Measurements from ENCODE around the gene ASPSCR1.

ASPSCR1 gene

GRCh38 chr17:81931557-81932332, 45.7 kb upstream of the ASPSCR1 start:
- H4K91ac ChIP-seq (ENCODE audit: low read length), result no peak overlapping the region
- H3K4me3 ChIP-seq (ENCODE audit: insufficient read depth in 1 of 2, low read depth in 1 of 2, low read length in 2 of 2), result no peak overlapping the region
- peaks cover 0 to 17% of the 10 kb centered on the region in 2 experiments for H3K27me3 ChIP-seq (ENCODE audit: control insufficient read depth in 1 of 2, insufficient read depth in 1 of 2, low read length in 2 of 2)
- H2AFZ ChIP-seq (ENCODE audit: low read depth, low read length), result no peak overlapping the region
- H2AK5ac ChIP-seq (ENCODE audit: low read length, severe bottlenecking), result no peak overlapping the region
- H3K4me1 ChIP-seq (ENCODE audit: control insufficient read depth, insufficient read depth, low read depth, low read length), result peaks cover 48% of the 10 kb centered on the region
- H3K4ac ChIP-seq (ENCODE audit: low read depth in 1 of 2, low read length in 2 of 2), result no peak overlapping the region
- H2BK15ac ChIP-seq (ENCODE audit: low read depth, poor library complexity, severe bottlenecking), result no peak overlapping the region
- DNase-seq, result no peak
- H4K8ac ChIP-seq (ENCODE audit: low read length), result no peak overlapping the region
- WGBS, result 64% methylated on average over 12 of the region's 15 CpGs
- no peaks in the 10 kb centered on the region for H3K9me3 ChIP-seq (ENCODE audit: control insufficient read depth, low read length)
- peaks cover 26% of the 10 kb centered on the region for H3K79me1 ChIP-seq (replicated peaks; ENCODE audit: low read length, poor library complexity, severe bottlenecking)
- no peak overlapping the region for H3K27ac ChIP-seq (ENCODE audit: low read length, poor library complexity, severe bottlenecking)
- no peak overlapping the region for H3K9ac ChIP-seq (ENCODE audit: low read length)
- H3K14ac ChIP-seq (ENCODE audit: low read length in 2 of 2), result no peak overlapping the region
- no peak overlapping the region for H2BK5ac ChIP-seq (ENCODE audit: low read depth, low read length, poor library complexity, severe bottlenecking)
- H3K23ac ChIP-seq (ENCODE audit: low read length in 2 of 2), result no peak overlapping the region
- no peak overlapping the region for H2BK120ac ChIP-seq (ENCODE audit: low read depth, low read length)
- no peak overlapping the region for H3K18ac ChIP-seq (ENCODE audit: low read depth in 1 of 2, low read length in 2 of 2)
- no peak overlapping the region for H2BK12ac ChIP-seq (ENCODE audit: low read length in 2 of 2)
- peaks cover 0 to 42% of the 10 kb centered on the region in 2 experiments for H3K36me3 ChIP-seq (ENCODE audit: control insufficient read depth in 1 of 2, insufficient read depth in 2 of 2, low read depth in 1 of 2, low read length in 2 of 2)
- no peak overlapping the region for H3K4me2 ChIP-seq (ENCODE audit: low read length, poor library complexity, severe bottlenecking)

- Histone ChIP-seq H2BK120ac (ENCODE audit: low read depth, low read length) (no peak overlapping the region), H4K8ac (ENCODE audit: low read length) (no peak overlapping the region), H2BK12ac (ENCODE audit: low read length in 2 of 2) (no peak overlapping the region), H3K14ac (ENCODE audit: low read length in 2 of 2) (peak overlapping the region in 1 of 2 experiments; percentile 42), H3K4me1 (ENCODE audit: control insufficient read depth, insufficient read depth, low read depth, low read length) (peaks cover 49% of the 10 kb centered on the region), H3K9ac (ENCODE audit: low read length) (no peak overlapping the region), H3K4me3 (ENCODE audit: insufficient read depth in 1 of 2, low read depth in 1 of 2, low read length in 2 of 2) (no peak overlapping the region), H3K36me3 (ENCODE audit: control insufficient read depth in 1 of 2, insufficient read depth in 2 of 2, low read depth in 1 of 2, low read length in 2 of 2) (peaks cover 0 to 42% of the 10 kb centered on the region in 2 experiments), H3K18ac (ENCODE audit: low read depth in 1 of 2, low read length in 2 of 2) (no peak overlapping the region), H2BK5ac (ENCODE audit: low read depth, low read length, poor library complexity, severe bottlenecking) (no peak overlapping the region), H3K27ac (ENCODE audit: low read length, poor library complexity, severe bottlenecking) (no peak overlapping the region), H3K23ac (ENCODE audit: low read length in 2 of 2) (no peak overlapping the region), H2AFZ (ENCODE audit: low read depth, low read length) (no peak overlapping the region), H2AK5ac (ENCODE audit: low read length, severe bottlenecking) (no peak overlapping the region), H2BK15ac (ENCODE audit: low read depth, poor library complexity, severe bottlenecking) (no peak overlapping the region), H3K4ac (ENCODE audit: low read depth in 1 of 2, low read length in 2 of 2) (no peak overlapping the region), H3K9me3 (ENCODE audit: control insufficient read depth, low read length) (no peaks in the 10 kb centered on the region), H3K79me1 (replicated peaks; ENCODE audit: low read length, poor library complexity, severe bottlenecking) (peaks cover 26% of the 10 kb centered on the region), H3K27me3 (ENCODE audit: control insufficient read depth in 1 of 2, insufficient read depth in 1 of 2, low read length in 2 of 2) (peaks cover 0 to 17% of the 10 kb centered on the region in 2 experiments), H4K91ac (ENCODE audit: low read length) (no peak overlapping the region), H3K4me2 (ENCODE audit: low read length, poor library complexity, severe bottlenecking) (no peak overlapping the region)
- WGBS, result 94% methylated on average over 9 of the region's 9 CpGs
- DNase-seq, result no peak
Measured at GRCh38 chr17:81932333-81932983, 45.0 kb upstream of the ASPSCR1 start.

- no peaks in the 10 kb centered on the region for H3K9me3 ChIP-seq (ENCODE audit: control insufficient read depth, low read length)
- H3K36me3 ChIP-seq (ENCODE audit: control insufficient read depth in 1 of 2, insufficient read depth in 2 of 2, low read depth in 1 of 2, low read length in 2 of 2), result peaks cover 0 to 42% of the 10 kb centered on the region in 2 experiments
- no peak overlapping the region for H3K9ac ChIP-seq (ENCODE audit: low read length)
Measured at GRCh38 chr17:81933178-81933699, 44.2 kb upstream of the ASPSCR1 start.

GRCh38 chr17:81934098-81934757, 43.2 kb upstream of the ASPSCR1 start:
- H3K4me3 ChIP-seq (ENCODE audit: insufficient read depth in 1 of 2, low read depth in 1 of 2, low read length in 2 of 2), result no peak overlapping the region
- no peak overlapping the region for H2BK120ac ChIP-seq (ENCODE audit: low read depth, low read length)
- H3K18ac ChIP-seq (ENCODE audit: low read depth in 1 of 2, low read length in 2 of 2), result no peak overlapping the region
- H3K4me1 ChIP-seq (ENCODE audit: control insufficient read depth, insufficient read depth, low read depth, low read length), result peaks cover 34% of the 10 kb centered on the region
- peaks cover 0 to 42% of the 10 kb centered on the region in 2 experiments for H3K36me3 ChIP-seq (ENCODE audit: control insufficient read depth in 1 of 2, insufficient read depth in 2 of 2, low read depth in 1 of 2, low read length in 2 of 2)
- H3K79me1 ChIP-seq (replicated peaks; ENCODE audit: low read length, poor library complexity, severe bottlenecking), result peaks cover 20% of the 10 kb centered on the region
- H2AFZ ChIP-seq (ENCODE audit: low read depth, low read length), result no peak overlapping the region
- WGBS, result 97% methylated on average over 23 of the region's 23 CpGs
- no peak overlapping the region for H2BK15ac ChIP-seq (ENCODE audit: low read depth, poor library complexity, severe bottlenecking)
- no peaks in the 10 kb centered on the region for H3K9me3 ChIP-seq (ENCODE audit: control insufficient read depth, low read length)
- no peak overlapping the region for H3K4me2 ChIP-seq (ENCODE audit: low read length, poor library complexity, severe bottlenecking)
- H4K91ac ChIP-seq (ENCODE audit: low read length), result peak overlapping the region; percentile 18
- H3K9ac ChIP-seq (ENCODE audit: low read length), result no peak overlapping the region
- H2BK12ac ChIP-seq (ENCODE audit: low read length in 2 of 2), result no peak overlapping the region
- H3K27ac ChIP-seq (ENCODE audit: low read length, poor library complexity, severe bottlenecking), result no peak overlapping the region
- H3K27me3 ChIP-seq (ENCODE audit: control insufficient read depth in 1 of 2, insufficient read depth in 1 of 2, low read length in 2 of 2), result peaks cover 0 to 24% of the 10 kb centered on the region in 2 experiments
- H2AK5ac ChIP-seq (ENCODE audit: low read length, severe bottlenecking), result no peak overlapping the region
- no peak overlapping the region for H3K23ac ChIP-seq (ENCODE audit: low read length in 2 of 2)
- no peak overlapping the region for H3K4ac ChIP-seq (ENCODE audit: low read depth in 1 of 2, low read length in 2 of 2)
- DNase-seq, result no peak
- no peak overlapping the region for H2BK5ac ChIP-seq (ENCODE audit: low read depth, low read length, poor library complexity, severe bottlenecking)
- no peak overlapping the region for H4K8ac ChIP-seq (ENCODE audit: low read length)
- no peak overlapping the region for H3K14ac ChIP-seq (ENCODE audit: low read length in 2 of 2)

More at GRCh38 chr17:81933178-81933699, 44.2 kb upstream of the ASPSCR1 start:
- no peak overlapping the region for H2AFZ ChIP-seq (ENCODE audit: low read depth, low read length)
- peaks cover 44% of the 10 kb centered on the region for H3K4me1 ChIP-seq (ENCODE audit: control insufficient read depth, insufficient read depth, low read depth, low read length)
- no peak overlapping the region for H2BK12ac ChIP-seq (ENCODE audit: low read length in 2 of 2)
- H3K27me3 ChIP-seq (ENCODE audit: control insufficient read depth in 1 of 2, insufficient read depth in 1 of 2, low read length in 2 of 2), result peaks cover 0 to 17% of the 10 kb centered on the region in 2 experiments
- no peak overlapping the region for H2AK5ac ChIP-seq (ENCODE audit: low read length, severe bottlenecking)
- H3K14ac ChIP-seq (ENCODE audit: low read length in 2 of 2), result no peak overlapping the region
- H2BK120ac ChIP-seq (ENCODE audit: low read depth, low read length), result no peak overlapping the region
- WGBS, result 97% methylated on average over 14 of the region's 14 CpGs
- H3K23ac ChIP-seq (ENCODE audit: low read length in 2 of 2), result no peak overlapping the region
- H3K79me1 ChIP-seq (replicated peaks; ENCODE audit: low read length, poor library complexity, severe bottlenecking), result peaks cover 25% of the 10 kb centered on the region
- no peak overlapping the region for H4K8ac ChIP-seq (ENCODE audit: low read length)
- no peak overlapping the region for H3K27ac ChIP-seq (ENCODE audit: low read length, poor library complexity, severe bottlenecking)
- no peak for DNase-seq
- no peak overlapping the region for H3K18ac ChIP-seq (ENCODE audit: low read depth in 1 of 2, low read length in 2 of 2)
- H3K4me3 ChIP-seq (ENCODE audit: insufficient read depth in 1 of 2, low read depth in 1 of 2, low read length in 2 of 2), result no peak overlapping the region
- no peak overlapping the region for H3K4ac ChIP-seq (ENCODE audit: low read depth in 1 of 2, low read length in 2 of 2)
- H4K91ac ChIP-seq (ENCODE audit: low read length), result no peak overlapping the region
- no peak overlapping the region for H2BK5ac ChIP-seq (ENCODE audit: low read depth, low read length, poor library complexity, severe bottlenecking)
- H2BK15ac ChIP-seq (ENCODE audit: low read depth, poor library complexity, severe bottlenecking), result no peak overlapping the region
- H3K4me2 ChIP-seq (ENCODE audit: low read length, poor library complexity, severe bottlenecking), result no peak overlapping the region

Data from mesenchymal stem cell (in vitro differentiated cells and primary cell).